GM12878 (cell line): Measurements from ENCODE around the gene PRDM2. TPM values are rescaled to one million over a fixed set of nuclear protein-coding genes. Genes with fewer than 3 reads are reported as not detected.

Experiments
- ATAC-seq: fragments of 200-7000 bp; cut with Tn5 transposase; 3 replicates; pipeline ENCODE4 v1.9.1; 2020; ENCODE audit warnings: mild to moderate bottlenecking, moderate library complexity
- BruUV-seq: library from RNA; stranded (reverse); fragments of 400-500 nt; replicated peaks from 2 replicates; lab custom pipeline; 2021; lab: Mats Ljungman, UMichigan
- CTCF ChIA-PET: fragments of 300-600 bp; sonication (Branson Sonifier 250); formaldehyde crosslinking; extraction: SDS; loops from one replicate; lab custom pipeline; 2021; ENCODE audit warnings: inconsistent platforms; lab: Yijun Ruan, JAX
- POLR2A ChIA-PET: fragments of 350-600 bp; formaldehyde crosslinking; extraction: SDS; loops from one replicate; lab custom pipeline; 2021; ENCODE audit warnings: inconsistent platforms; lab: Charles Lee
- RAD21 ChIA-PET: fragments of 300-600 bp; sonication (Branson Sonifier 250); formaldehyde crosslinking; loops from one replicate; lab custom pipeline; 2023; ENCODE audit warnings: antibody characterized with exemption; ENCODE audit not compliant: unreplicated experiment; lab: Charles Lee
- SMC1A ChIA-PET: fragments of 300-600 bp; sonication (Branson Sonifier 250); formaldehyde crosslinking; loops from one replicate; lab custom pipeline; 2023; ENCODE audit not compliant: unreplicated experiment, uncharacterized antibody; lab: Charles Lee
- DNase-seq: peaks from one replicate; pipeline ENCODE4 v3.0.0-alpha.2; 2011; ENCODE audit warnings: low read depth, low spot score
- FAIRE-seq: peaks from 3 replicates; lab custom pipeline; 2011; peaks lifted over from hg19 to GRCh38; lab: Jason Lieb, UNC
- H2AFZ ChIP-seq: 2 replicates; pipeline ENCODE4 v1.6.0; 2011; ENCODE audit warnings: low read depth, low read length, control low read depth; ENCODE audit not compliant: control insufficient read depth
- H3K27ac ChIP-seq: 2 replicates; pipeline ENCODE4 v1.5.1; 2011; ENCODE audit warnings: control low read depth; ENCODE audit not compliant: control insufficient read depth, insufficient read depth
- H3K27me3 ChIP-seq, 2 experiments: replicated peaks in 1 of 2; 2 replicates each; pipeline versions ENCODE4 v1.6.0 to v1.6.1; 2011; ENCODE audit warnings: low read length in 1 of 2; ENCODE audit not compliant: control insufficient read depth in 2 of 2, insufficient read depth in 2 of 2
- H3K36me3 ChIP-seq, 2 experiments: 2 replicates each; pipeline ENCODE4 v1.5.1; 2011; ENCODE audit warnings: low read length in 1 of 2; ENCODE audit not compliant: control insufficient read depth in 2 of 2, insufficient read depth in 2 of 2
- H3K4me1 ChIP-seq: 2 replicates; pipeline ENCODE4 v1.6.1; 2011; ENCODE audit warnings: mild to moderate bottlenecking, low read length, moderate library complexity, mixed read lengths; ENCODE audit not compliant: control insufficient read depth, insufficient read depth
- H3K4me2 ChIP-seq: 2 replicates; pipeline ENCODE4 v1.6.0; 2011; ENCODE audit warnings: control low read depth; ENCODE audit not compliant: control insufficient read depth, insufficient read depth
- H3K4me3 ChIP-seq: fragments of 200-600 bp; sonication (generic); 2 replicates; pipeline ENCODE4 v1.5.1; 2016
- H3K79me2 ChIP-seq: 2 replicates; pipeline ENCODE4 v1.6.0; 2011; ENCODE audit warnings: low read length; ENCODE audit not compliant: control insufficient read depth, insufficient read depth
- H3K9ac ChIP-seq: 2 replicates; pipeline ENCODE4 v1.8.0; 2011; ENCODE audit warnings: low read length, control low read depth, mixed read lengths; ENCODE audit not compliant: control insufficient read depth, insufficient read depth
- H3K9me3 ChIP-seq: replicated peaks from 3 replicates; pipeline ENCODE4 v1.5.1; 2011; ENCODE audit warnings: mild to moderate bottlenecking, low read length; ENCODE audit not compliant: control insufficient read depth, insufficient read depth
- H4K20me1 ChIP-seq: 2 replicates; pipeline ENCODE4 v1.6.0; 2011; ENCODE audit not compliant: control insufficient read depth, insufficient read depth
- BACH1 ChIP-seq: fragments of 450-650 bp; IDR thresholded peaks from 2 replicates; pipeline ENCODE4 v1.6.1; 2017; ENCODE audit warnings: mild to moderate bottlenecking, borderline replicate concordance
- CREB1 ChIP-seq: IDR thresholded peaks from 2 replicates; pipeline ENCODE4 v1.6.1; 2012; ENCODE audit warnings: low read depth, mild to moderate bottlenecking, inconsistent platforms
- DPF2 ChIP-seq: fragments of 450-650 bp; IDR thresholded peaks from 2 replicates; pipeline ENCODE4 v1.6.1; 2017; ENCODE audit warnings: mild to moderate bottlenecking
- HCFC1 ChIP-seq: fragments of 150-350 bp; IDR thresholded peaks from 2 replicates; pipeline ENCODE4 v1.6.1; 2014; ENCODE audit warnings: low read length
- HDAC2 ChIP-seq: fragments of 200-600 bp; sonication (generic); IDR thresholded peaks from 2 replicates; pipeline ENCODE4 v1.6.1; 2017
- IRF5 ChIP-seq: fragments of 450-650 bp; IDR thresholded peaks from 2 replicates; pipeline ENCODE4 v1.6.1; 2017; ENCODE audit warnings: borderline replicate concordance
- MLLT1 ChIP-seq: fragments of 450-650 bp; IDR thresholded peaks from 2 replicates; pipeline ENCODE4 v1.6.1; 2016; ENCODE audit warnings: mild to moderate bottlenecking
- RBBP5 ChIP-seq: fragments of 200-600 bp; sonication (generic); conservative IDR thresholded peaks from 2 replicates; pipeline ENCODE4 v1.6.1; 2016
- RCOR1 ChIP-seq: conservative IDR thresholded peaks from 2 replicates; pipeline ENCODE4 v1.6.1; 2012; ENCODE audit warnings: low read depth, low read length, improper control_type of control experiment
- RELB ChIP-seq: fragments of 450-650 bp; IDR thresholded peaks from 2 replicates; pipeline ENCODE4 v1.6.1; 2017; ENCODE audit warnings: low read depth, mild to moderate bottlenecking, moderate library complexity
- SIN3A ChIP-seq: IDR thresholded peaks from 2 replicates; pipeline ENCODE4 v1.6.1; 2012; ENCODE audit warnings: low read depth, low read length, improper control_type of control experiment
- SMAD1 ChIP-seq: fragments of 450-650 bp; IDR thresholded peaks from 2 replicates; pipeline ENCODE4 v1.6.1; 2018; ENCODE audit warnings: mild to moderate bottlenecking, low read depth; ENCODE audit not compliant: partially characterized antibody
- SPI1 ChIP-seq: IDR thresholded peaks from 2 replicates; pipeline ENCODE4 v1.6.1; 2011; ENCODE audit warnings: low read depth, mild to moderate bottlenecking, low read length, moderate library complexity, borderline replicate concordance; ENCODE audit not compliant: insufficient read depth
- SREBF1 ChIP-seq: IDR thresholded peaks from 2 replicates; pipeline ENCODE4 v1.6.1; 2012; ENCODE audit warnings: mild to moderate bottlenecking, low read length
- SUZ12 ChIP-seq: fragments of 200-600 bp; sonication (generic); IDR thresholded peaks from one replicate; pipeline ENCODE4 v1.6.1; 2018; ENCODE audit warnings: antibody characterized with exemption, mild to moderate bottlenecking; ENCODE audit not compliant: unreplicated experiment
- ZNF274 ChIP-seq: IDR thresholded peaks from one replicate; pipeline ENCODE4 v1.8.0; 2011; ENCODE audit not compliant: insufficient read length, insufficient read depth
- ZNF384 ChIP-seq: IDR thresholded peaks from 2 replicates; pipeline ENCODE4 v1.6.1; 2012; ENCODE audit warnings: low read depth, mild to moderate bottlenecking, low read length, improper control_type of control experiment, borderline replicate concordance
- WGBS: methylation state at CpG from one replicate; pipeline ENCODE4 v1.1.6; 2016; ENCODE audit warnings: low lambda C conversion rate; ENCODE audit not compliant: insufficient replicate concordance, insufficient coverage; ENCODE audit errors: missing lambda C conversion rate; 5-methylcytosine and 5-hydroxymethylcytosine counted together
- in situ Hi-C: fragments of 300-500 bp; cut with MboI; formaldehyde crosslinking; loops from 9 replicates; pipeline ENCODE4 v1.14.3; 2018; ENCODE audit warnings: mixed read lengths
- intact Hi-C: fragments of 100-400 bp; cut with micrococcal nuclease; formaldehyde crosslinking; loops from one replicate; pipeline ENCODE4 v1.14.2; 2022; ENCODE audit not compliant: unreplicated experiment
- polyA plus RNA-seq, 11 experiments: library from polyadenylated mRNA; depleted of rRNA in 4 of 11; unstranded in 6 of 11; stranded (reverse) in 5 of 11; fragments of >200 nt; fragmentation: Nextera tagmentation in 4 of 11; fragmentation: Illumina TruSeq in 1 of 11; extraction: Ambion mirVana in 4 of 11; extraction: Trizol in 1 of 11; gene quantifications; 1 replicate in 1 of 11; 2 replicates in 10 of 11; pipeline versions ENCODE4 v1.2.1 to v1.2.3, GENCODE V29; 2011 to 2016; ENCODE audit warnings: inconsistent platforms in 2 of 11, missing spikeins in 2 of 11, low read depth in 1 of 11
- total RNA-seq, 4 experiments: library from RNA; depleted of rRNA in 3 of 4; stranded (reverse); fragments of >200 nt in 3 of 4; fragmentation: Illumina TruSeq in 1 of 4; extraction: Trizol in 1 of 4; gene quantifications; 2 replicates each; pipeline versions ENCODE4 v1.2.1 to v1.2.3, GENCODE V29; 2013 to 2021

The PRDM2 gene
- total and polyA plus RNA-seq, 10 of the 15 experiments (the other 5 are each of a cell fraction or from before 2014, with no cell fraction given) = 8.4 to 45.1 (median 23.5) TPM

- ChIA-PET RAD21 (no interaction called here), SMC1A (interaction anchor here (0.7 to 1.4 kb wide), 3 partner anchors 8 to 147 kb away, joined by 3 to 4 read pairs (median 3); no protein-coding TSS in a partner anchor), POLR2A (no interaction called here), CTCF (interaction anchor here (1.0 to 3.7 kb wide), 4 partner anchors 8 to 151 kb away, joined by 3 to 26 read pairs (median 4); no protein-coding TSS in a partner anchor)
- H3K4me2 ChIP-seq = no peak overlapping the region
- no peaks in the 10 kb centered on the region for H3K27me3 ChIP-seq
- H3K9ac ChIP-seq = no peak overlapping the region
- peaks cover 8% of the 10 kb centered on the region for H3K4me1 ChIP-seq
- DNase-seq (no peak), ATAC-seq (no peak), FAIRE-seq (no peak)
- no peaks in the 10 kb centered on the region; the same call in 1 of the 2 replicates for H4K20me1 ChIP-seq
- H3K9me3 ChIP-seq = no peaks in the 10 kb centered on the region
- in situ Hi-C loops (no loop called here), intact Hi-C loops (no loop called here)
- no TSS peak for BruUV-seq
- whole genome bisulfite sequencing = 81% methylated on average over 15 of the region's 16 CpGs
- no peak overlapping the region for H2AFZ ChIP-seq
- TF ChIP-seq SMAD1 = no peak
- no peak for TF ChIP-seq HDAC2
- TF ChIP-seq BACH1 = no peak
- TF ChIP-seq ZNF384 = no peak
- no peak for TF ChIP-seq MLLT1
- TF ChIP-seq SIN3A = no peak
- no peak for TF ChIP-seq SUZ12
- TF ChIP-seq RBBP5 = no peak
- TF ChIP-seq RELB = no peak
- no peak for TF ChIP-seq SPI1
- TF ChIP-seq HCFC1 = no peak
- no peak for TF ChIP-seq SREBF1
- TF ChIP-seq ZNF274 = no peak
- no peak for TF ChIP-seq RCOR1
- no peak for TF ChIP-seq DPF2
- TF ChIP-seq IRF5 = no peak
- TF ChIP-seq CREB1 = no peak
- no peaks in the 10 kb centered on the region; a peak in 1 of 4 replicates for H3K36me3 ChIP-seq
- H3K27ac ChIP-seq = no peak overlapping the region
- no peak overlapping the region for H3K4me3 ChIP-seq
- H3K79me2 ChIP-seq = no peaks in the 10 kb centered on the region
These were observed 116.2 kb downstream of the PRDM2 start for GRCh38 chr1:13816016-13816760.
